Chondrocyte (in vitro differentiated cells): Measurements from ENCODE around the gene NSG2. TPM values are rescaled to one million over a fixed set of nuclear protein-coding genes. Genes with fewer than 3 reads are reported as not detected.

Experiments used
- DNase-seq: peaks from one replicate; pipeline ENCODE4 v3.0.0; 2021; ENCODE audit warnings: mixed read lengths, low spot score
- H3K27ac Mint-ChIP-seq: one replicate; pipeline ENCODE4 v1.8.0; 2021; ENCODE audit warnings: mild to moderate bottlenecking, moderate library complexity, mixed read lengths; ENCODE audit not compliant: unreplicated experiment
- H3K27me3 Mint-ChIP-seq: 2 replicates; pipeline ENCODE4 v1.8.0; 2021; ENCODE audit warnings: low read depth, mixed read lengths
- H3K36me3 Mint-ChIP-seq: 2 replicates; pipeline ENCODE4 v1.8.0; 2021; ENCODE audit warnings: low read depth, mixed read lengths
- H3K4me1 Mint-ChIP-seq: 2 replicates; pipeline ENCODE4 v1.8.0; 2021; ENCODE audit warnings: low read depth, mild to moderate bottlenecking, mixed read lengths
- H3K4me3 Mint-ChIP-seq: one replicate; pipeline ENCODE4 v1.8.0; 2021; ENCODE audit warnings: mild to moderate bottlenecking, moderate library complexity, mixed read lengths; ENCODE audit not compliant: unreplicated experiment
- H3K9me3 Mint-ChIP-seq: 2 replicates; pipeline ENCODE4 v1.8.0; 2021; ENCODE audit warnings: low read depth, mixed read lengths
- CTCF ChIP-seq: fragments of 200-600 bp; sonication (generic); IDR thresholded peaks from 2 replicates; pipeline ENCODE4 v1.5.0; 2021; ENCODE audit warnings: antibody characterized with exemption, mild to moderate bottlenecking, moderate library complexity
- total RNA-seq: library from RNA; stranded (reverse); gene quantifications from 3 replicates; pipeline ENCODE4 v1.2.1, GENCODE V29; 2021

Gene NSG2
- total RNA-seq, 1 donor from 2014 or later = not detected

- no peaks in the 10 kb centered on the region for H3K9me3 Mint-ChIP-seq
- no peak overlapping the region for H3K27ac Mint-ChIP-seq
- no peak for TF ChIP-seq CTCF
- H3K4me1 Mint-ChIP-seq = peaks cover 7% of the 10 kb centered on the region
- DNase-seq = no peak
- H3K27me3 Mint-ChIP-seq = peaks cover 28% of the 10 kb centered on the region
- H3K36me3 Mint-ChIP-seq = peaks cover 1% of the 10 kb centered on the region
- H3K4me3 Mint-ChIP-seq = no peak overlapping the region
These were observed 26.0 kb downstream of the NSG2 start for GRCh38 chr5:174071484-174071883.

GRCh38 chr5:174073122-174073660 lies 27.7 kb downstream of the NSG2 start:
- Mint-ChIP-seq H3K9me3 (no peaks in the 10 kb centered on the region), H3K36me3 (peaks cover 1% of the 10 kb centered on the region), H3K27me3 (peaks cover 26% of the 10 kb centered on the region), H3K27ac (no peak overlapping the region), H3K4me3 (no peak overlapping the region), H3K4me1 (peaks cover 7% of the 10 kb centered on the region)
- no peak for DNase-seq
- TF ChIP-seq CTCF = no peak

GRCh38 chr5:174074369-174074768 lies 28.9 kb downstream of the NSG2 start:
- H3K27me3 Mint-ChIP-seq = peaks cover 27% of the 10 kb centered on the region
- peaks cover 7% of the 10 kb centered on the region for H3K4me1 Mint-ChIP-seq
- H3K9me3 Mint-ChIP-seq = no peaks in the 10 kb centered on the region
- H3K27ac Mint-ChIP-seq = no peak overlapping the region
- no peak overlapping the region for H3K4me3 Mint-ChIP-seq
- no peak for TF ChIP-seq CTCF
- DNase-seq = no peak
- peaks cover 1% of the 10 kb centered on the region for H3K36me3 Mint-ChIP-seq

GRCh38 chr5:174078416-174078815 lies 32.9 kb downstream of the NSG2 start:
- TF ChIP-seq CTCF = no peak
- H3K36me3 Mint-ChIP-seq = no peaks in the 10 kb centered on the region
- no peak overlapping the region for H3K27ac Mint-ChIP-seq
- H3K4me3 Mint-ChIP-seq = no peak overlapping the region
- no peaks in the 10 kb centered on the region for H3K9me3 Mint-ChIP-seq
- DNase-seq = no peak
- peaks cover under 1% of the 10 kb centered on the region for H3K4me1 Mint-ChIP-seq
- peaks cover 30% of the 10 kb centered on the region for H3K27me3 Mint-ChIP-seq

GRCh38 chr5:174082286-174082685 lies 36.8 kb downstream of the NSG2 start:
- TF ChIP-seq CTCF = no peak
- Mint-ChIP-seq H3K36me3 (no peaks in the 10 kb centered on the region), H3K27me3 (peaks cover 30% of the 10 kb centered on the region), H3K4me3 (no peak overlapping the region), H3K9me3 (no peaks in the 10 kb centered on the region), H3K4me1 (peaks cover 4% of the 10 kb centered on the region), H3K27ac (no peak overlapping the region)
- DNase-seq = no peak
